HG03469 (cell line): Measurements from ENCODE around the gene TP53TG3C.
"Not testable (repeated sequence)": the region's sequence is repeated elsewhere in the genome, so short reads cannot be mapped to it uniquely, and the experiment has no call there.

Experiments used
- ATAC-seq: cut with Tn5 transposase; IDR thresholded peaks from one replicate; pipeline ENCODE4 v1.9.1; 2021; ENCODE audit warnings: mild to moderate bottlenecking, moderate library complexity, moderate number of reproducible peaks; ENCODE audit not compliant: unreplicated experiment

Gene TP53TG3C

GRCh38 chr16:33193926-33194325 lies at the start of gene TP53TG3C:
TP53TG3C (plus strand) TSS chr16:33194226; CDS start chr16:33194294, 68 bp downstream.
- ATAC-seq = not testable (repeated sequence)
